Cortex of kidney (tissue), 1 donor: Measurements from ENCODE around the gene SMIM22.

Experiments
- DNase-seq: peaks from one replicate; lab custom pipeline; 2025; lab: John Stamatoyannopoulos, UW

SMIM22 gene

DNA sequence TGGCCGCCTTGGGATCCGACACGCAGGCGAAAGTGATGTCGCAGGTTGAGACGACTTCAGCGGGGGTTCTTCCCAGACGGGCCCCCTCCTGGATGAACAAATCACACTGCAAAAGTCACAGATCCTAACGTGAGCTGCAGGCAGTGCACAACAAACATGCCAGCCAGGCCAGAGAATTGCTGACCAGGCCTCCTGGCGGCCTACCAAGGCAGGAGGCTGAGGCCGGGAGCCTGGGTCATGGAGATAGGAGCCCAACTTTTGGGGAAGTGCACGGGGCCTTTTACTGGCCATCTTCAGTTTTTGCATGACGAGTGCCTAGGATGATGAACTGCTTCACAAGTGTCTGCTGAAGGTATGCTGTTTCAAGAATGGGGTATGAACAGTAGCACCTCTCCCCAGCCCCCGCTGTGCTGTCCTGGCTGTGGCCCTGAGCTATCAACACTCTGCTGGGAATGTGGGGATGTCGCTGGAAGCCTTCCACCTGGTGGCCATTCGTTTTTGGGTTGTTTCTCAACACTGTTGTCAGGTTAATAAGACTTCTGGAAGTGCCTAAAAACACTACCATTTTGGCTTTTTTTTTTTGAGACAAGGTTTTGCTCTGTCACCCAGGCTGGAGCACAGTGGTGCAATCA lies 19.5 kb downstream of the SMIM22 start:
- no peak for DNase-seq

DNA sequence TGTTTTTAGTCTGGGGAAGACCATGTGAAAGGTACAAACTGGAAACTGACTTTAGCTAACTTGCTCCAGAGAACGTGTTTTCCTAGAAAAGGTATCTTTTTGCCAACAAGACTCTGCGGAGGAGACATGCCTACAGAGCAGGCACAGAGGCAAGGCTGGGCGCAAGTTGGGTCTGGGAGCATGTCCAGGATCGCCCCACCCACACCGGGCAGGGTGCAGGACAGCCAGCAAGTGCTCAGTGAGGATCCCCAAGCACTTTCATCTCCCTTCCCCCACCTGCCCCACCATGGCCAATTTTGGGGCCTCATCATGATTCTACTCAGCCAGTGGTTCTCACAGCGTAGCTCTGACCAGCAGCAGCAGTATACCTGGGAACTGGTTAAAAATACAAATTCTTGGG lies 25.5 kb downstream of the SMIM22 start:
- no peak for DNase-seq

DNA sequence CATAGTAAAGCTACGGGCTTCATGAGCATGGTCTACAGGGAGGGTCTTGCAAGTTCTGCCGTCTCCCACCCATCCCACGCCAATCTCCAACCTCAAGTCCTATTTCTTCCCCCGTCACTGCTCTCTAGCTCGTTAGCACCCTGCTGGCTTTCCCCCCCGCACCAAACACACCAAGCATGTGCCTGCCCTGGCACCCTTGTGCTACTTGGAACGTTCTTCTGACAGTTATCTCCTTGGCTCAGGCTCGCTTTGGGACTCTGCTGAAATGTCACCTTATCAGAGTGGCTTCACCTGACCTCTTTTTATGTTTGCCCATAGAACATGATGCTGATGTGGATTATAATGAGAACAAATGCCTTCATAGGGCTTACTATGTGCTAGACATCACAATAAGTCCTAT lies 30.0 kb downstream of the SMIM22 start:
- no peak for DNase-seq

DNA sequence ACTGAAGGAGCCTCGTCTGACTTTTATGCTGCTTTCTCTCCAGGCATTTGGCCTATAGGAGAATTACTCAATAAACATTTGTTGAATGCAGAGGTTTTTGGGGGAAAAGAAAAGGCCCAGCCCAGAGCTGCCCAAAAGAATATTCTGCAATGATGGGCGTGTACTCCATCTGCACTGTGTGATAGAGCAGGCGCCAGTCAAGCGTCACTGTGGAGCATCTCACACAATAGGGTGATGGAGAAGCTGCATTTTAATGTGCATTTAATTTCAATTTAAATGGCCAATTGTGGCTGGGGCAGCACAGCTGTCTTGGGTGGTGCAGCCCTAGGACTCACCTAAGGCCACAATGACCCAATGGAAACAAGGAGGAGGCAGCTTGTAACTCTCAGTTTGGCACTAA lies 31.4 kb downstream of the SMIM22 start:
- DNase-seq: no peak

DNA sequence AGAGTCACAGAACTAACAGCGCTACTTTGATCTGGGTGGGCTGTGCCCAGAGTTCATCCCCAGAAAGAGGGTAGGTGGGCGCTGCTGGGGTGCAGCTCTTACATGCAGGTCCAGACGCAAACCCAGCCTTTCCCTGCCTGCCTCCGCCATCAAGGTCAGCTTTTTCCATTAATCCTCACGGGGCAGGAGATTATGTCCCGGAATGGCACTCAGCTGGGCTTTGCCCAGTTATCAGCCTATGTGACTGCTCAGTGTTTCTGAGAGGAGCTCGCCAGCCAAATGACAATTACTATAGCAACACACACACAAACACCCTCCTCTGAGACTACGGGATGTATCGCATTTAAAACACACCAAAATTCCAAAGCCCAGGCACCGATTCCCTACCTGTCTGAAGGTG lies 31.8 kb downstream of the SMIM22 start:
- no peak for DNase-seq

DNA sequence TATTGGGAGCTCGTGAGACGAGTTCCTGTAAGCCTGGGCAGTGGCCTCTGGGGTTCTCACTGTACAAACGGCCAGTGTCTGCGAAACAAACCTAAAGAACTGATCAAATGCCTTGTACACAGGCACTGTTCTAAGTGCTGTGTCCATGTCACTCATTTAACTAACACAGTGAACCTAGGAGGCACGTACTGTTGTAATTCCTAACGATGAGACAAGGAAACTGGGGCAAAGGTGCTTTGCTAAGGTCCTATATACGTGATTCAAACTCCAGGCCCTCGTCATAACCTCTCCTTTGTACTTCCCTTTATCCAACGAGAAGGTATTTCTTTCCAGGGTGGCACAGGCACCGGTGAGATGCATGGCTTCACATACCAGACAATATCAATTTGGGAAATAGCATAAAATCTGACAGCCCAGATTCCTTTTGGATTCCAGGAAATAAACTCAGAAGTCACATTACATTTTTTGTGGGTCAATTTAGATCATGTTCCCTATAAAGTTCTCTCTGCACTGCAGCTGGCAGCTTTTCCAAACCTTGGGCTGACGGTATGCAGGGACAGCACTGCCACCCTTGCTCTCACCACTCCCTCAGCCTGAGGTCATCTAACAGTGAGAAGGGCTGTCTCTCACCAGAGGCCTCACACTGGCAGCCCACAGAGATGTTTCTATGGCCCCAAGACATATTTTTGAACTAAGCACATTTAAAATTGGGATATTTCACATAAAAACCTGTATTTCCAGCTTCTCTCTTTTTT lies 33.6 kb downstream of the SMIM22 start:
- no peak for DNase-seq

DNA sequence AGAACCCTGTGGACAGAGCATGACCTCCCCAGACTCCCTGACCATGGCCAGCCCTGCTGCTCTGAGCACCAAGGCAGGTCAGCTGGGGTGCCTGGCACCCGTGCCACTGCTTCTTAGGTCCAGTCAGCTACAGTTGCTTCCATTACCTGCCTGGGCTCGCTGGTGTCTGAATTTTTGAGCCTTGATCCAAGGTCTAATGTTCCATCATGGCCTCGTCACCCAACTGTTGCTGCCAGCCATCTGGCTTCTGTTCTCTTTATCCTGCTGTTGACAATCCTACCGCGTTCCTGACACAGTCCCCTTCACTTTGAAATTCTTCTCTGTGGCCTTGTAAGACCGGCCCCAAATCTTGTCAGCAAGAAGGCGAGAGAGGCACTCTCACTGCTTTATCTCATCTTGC lies 35.2 kb downstream of the SMIM22 start:
- no peak for DNase-seq

DNA sequence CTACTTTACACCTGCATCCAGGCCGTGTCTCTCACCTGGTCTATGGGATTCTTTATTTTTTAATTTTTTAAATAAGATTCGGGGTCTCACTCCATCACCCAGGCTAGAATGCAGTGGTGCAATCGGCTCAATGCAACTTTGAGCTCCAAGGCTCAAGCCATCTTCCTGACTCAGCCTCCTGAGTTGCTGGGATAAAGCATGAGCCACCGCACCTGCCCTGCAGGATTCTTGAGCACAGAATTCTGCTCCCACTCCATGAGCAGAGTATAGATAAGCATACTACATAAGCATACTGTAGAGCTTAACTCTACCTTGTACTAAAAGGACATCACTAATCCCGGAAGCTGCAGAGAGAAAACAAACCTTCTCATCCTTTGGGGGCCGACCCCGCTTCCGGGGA lies 36.4 kb downstream of the SMIM22 start:
- DNase-seq: no peak

DNA sequence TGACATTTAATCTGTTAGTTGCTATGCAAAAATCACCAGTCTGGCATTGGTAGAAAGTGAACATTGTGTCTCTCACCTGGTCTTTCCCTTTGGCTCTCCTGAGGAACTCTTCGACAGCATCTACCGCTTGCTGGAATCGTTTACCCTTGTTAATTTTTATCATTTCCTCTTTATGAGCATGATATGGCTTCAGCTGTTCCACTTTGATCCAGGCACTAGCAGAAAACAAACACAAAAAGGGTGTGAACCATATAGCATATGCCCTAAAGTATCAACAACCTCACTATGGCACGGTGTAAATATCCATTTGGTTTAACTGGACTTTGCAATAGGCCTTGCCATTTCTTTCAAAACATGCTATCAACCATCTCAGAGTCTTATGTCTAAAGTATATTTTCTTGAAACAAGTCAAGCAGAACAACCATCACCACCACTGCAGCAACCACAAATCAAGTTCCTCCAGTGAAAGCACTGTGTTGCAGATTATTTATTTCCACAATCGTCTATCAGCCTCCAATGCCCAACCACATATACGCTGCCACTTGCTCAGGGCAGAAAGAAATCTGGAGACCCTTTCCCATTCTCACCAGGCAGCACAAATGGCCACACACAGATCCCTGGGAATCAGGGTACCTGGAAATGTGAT lies 37.7 kb downstream of the SMIM22 start:
- DNase-seq: no peak

DNA sequence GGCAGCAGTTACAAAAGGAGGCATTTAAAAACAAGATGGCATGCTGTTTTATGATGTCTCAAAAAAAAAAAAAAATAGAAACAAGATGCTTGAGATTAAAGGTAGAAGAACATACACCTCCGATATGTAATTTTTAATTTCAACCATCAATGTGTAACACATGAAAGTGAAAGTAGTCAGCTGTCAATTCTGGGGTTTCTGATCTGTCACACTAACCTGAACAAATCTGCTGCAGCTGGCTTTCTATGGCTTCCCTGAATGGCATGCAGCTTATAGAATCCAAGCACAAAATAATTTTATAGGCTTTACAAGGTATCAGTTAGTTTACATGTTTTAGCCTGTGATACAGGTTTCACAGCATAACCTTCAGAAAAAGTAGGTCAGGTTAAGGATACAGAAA lies 38.4 kb downstream of the SMIM22 start:
- no peak for DNase-seq

DNA sequence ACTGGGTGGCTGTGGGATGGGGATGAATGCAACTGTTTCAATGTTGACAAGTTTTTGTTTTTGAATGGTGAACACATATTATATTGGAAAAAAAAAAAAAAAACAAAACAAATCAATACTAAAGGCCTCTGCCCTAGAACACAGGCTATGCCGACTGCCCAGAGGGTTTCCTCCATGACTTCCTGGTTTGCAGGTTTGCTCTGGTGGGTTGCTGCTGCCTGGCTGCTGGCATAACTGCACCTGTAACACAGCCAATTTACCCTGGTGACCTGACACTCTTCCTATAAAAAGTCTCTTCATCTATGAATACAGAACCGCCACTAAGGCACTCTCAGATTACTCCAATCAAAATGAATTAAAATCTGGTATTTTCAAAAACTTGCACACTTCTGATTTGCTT lies 41.6 kb downstream of the SMIM22 start:
- no peak for DNase-seq

DNA sequence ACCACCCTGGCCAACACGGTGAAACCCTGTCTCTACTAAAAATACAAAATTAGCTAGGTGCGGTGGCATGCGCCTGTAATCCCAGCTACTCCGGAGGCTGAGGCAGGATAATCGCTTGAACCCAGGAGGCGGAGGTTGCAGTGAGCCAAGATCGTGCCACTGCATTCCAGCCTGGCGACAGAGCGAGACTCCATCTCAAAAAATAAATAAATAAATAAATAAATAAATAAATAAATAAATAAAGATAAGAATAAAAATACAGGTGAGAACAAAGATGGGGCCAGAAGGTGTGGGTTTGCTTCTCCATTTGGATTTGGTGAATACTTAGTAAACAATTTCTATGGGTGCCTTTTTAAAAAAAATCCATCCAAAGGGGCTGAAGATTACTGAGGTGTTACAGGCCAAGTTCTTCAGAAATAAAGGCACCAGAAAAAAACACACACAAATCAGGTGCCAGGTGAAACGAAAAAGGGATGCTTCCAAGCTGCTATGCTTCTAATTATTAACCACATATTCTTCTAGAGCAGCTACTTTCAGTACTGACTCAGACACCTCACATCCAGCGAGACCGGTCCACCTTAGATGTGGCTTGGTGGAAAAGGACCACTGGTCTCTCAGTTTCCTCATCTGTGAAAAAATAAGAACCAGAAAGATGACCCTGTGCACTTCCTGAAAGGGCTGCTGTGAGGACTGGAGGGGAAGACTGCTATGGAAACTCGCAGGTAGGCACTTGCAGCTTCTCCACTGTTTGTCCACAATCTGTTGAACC lies 42.7 kb downstream of the SMIM22 start:
- no peak for DNase-seq

DNA sequence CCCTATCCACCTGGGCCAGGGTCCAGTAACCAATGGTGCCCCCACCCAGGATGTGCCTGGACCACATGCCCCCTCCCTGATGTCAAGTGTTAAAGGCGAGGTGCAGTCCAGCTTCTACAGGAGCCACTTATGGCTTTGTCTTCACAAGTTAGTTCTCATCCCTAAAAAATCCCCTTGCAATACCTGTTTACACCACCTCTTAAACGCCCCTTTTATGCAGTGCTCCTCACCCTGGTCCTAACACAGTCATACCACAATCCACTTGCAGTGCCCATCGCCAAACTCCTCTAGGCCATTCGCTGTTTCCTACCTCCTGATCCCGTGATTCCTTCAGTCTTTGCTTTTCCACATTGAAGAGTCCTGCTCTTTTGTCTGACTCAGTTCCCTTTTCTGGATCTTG lies 44.8 kb downstream of the SMIM22 start:
- DNase-seq: no peak

DNA sequence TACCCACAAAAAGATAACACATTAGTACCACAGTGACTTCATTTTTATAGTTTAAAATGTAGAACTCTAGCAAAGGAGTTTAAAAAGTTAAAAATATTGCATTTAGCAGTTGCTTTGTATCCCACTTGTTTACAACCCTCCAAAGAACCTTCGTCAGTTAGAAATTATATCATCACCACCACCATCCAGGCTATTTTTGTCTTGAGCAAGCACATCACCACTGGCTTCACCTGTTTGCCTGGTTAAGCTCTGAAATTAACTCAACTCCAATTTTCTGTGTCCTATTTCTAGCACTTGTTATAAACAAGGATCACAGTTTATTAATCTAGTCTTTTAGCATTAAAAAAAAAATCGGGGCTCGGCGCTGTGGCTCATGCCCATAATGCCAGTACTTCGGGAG lies 45.8 kb downstream of the SMIM22 start:
- DNase-seq: no peak
